ENCODE measurements around the gene FLT1.
A peak's percentile ranks its signal among the peaks of the same experiment; 100 is the strongest.

Gene FLT1

DNA sequence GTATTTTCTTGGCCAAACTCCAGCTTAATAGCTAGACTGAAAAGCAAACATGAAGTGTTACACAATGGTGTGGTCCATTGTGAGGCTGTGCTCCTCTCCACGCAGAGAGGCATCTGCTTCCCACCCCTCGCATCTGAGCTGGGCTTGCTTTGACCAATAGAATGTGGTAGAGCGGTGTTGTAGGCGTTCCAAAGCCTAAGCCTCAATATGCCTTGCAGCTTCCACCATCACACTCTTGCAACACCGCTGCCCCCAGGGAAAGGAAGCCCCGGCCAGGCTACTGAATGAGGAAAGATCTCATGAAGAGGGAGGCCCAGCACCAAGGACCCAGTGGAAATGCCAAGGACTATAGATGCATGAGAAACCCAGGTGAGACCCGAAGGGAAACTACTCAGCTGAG, 9.4 kb downstream of the FLT1 start (continued):
- TF ChIP-seq, protein P1, sequence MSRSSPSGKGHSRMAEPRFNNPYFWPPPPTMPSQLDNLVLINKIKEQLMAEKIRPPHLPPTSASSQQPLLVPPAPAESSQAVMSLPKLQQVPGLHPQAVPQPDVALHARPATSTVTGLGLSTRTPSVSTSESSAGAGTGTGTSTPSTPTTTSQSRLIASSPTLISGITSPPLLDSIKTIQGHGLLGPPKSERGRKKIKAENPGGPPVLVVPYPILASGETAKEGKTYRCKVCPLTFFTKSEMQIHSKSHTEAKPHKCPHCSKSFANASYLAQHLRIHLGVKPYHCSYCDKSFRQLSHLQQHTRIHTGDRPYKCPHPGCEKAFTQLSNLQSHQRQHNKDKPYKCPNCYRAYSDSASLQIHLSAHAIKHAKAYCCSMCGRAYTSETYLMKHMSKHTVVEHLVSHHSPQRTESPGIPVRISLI (tag by site-specific recombination; IDR thresholded peaks at IDR 0.05): no peak
- no peak for TF ChIP-seq ZNF114 (tag by site-specific recombination; IDR thresholded peaks at IDR 0.05)
- TF ChIP-seq ZNF664 (tag by site-specific recombination; IDR thresholded peaks at IDR 0.05): no peak
- TF ChIP-seq REPIN1 (tag by site-specific recombination; IDR thresholded peaks at IDR 0.05; ENCODE audit: low read depth): no peak

DNA sequence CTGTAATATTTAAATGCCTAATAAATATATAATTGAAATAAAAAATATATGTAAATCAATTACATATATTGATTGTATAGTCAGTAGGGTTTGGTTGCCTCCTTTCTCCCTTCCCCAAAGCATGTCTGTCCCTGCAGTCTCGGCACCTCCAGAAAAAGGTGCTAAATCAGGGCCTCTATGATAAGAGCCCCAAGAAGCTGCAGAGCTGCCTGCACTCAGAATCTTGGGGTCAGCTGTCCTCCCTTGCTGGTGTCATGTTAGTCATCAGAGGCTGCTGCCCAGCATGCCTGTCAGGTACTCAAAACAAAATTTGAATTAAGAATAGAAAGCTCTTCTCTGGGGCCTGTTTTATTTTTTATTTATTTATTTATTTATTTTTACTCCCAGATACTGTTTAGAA, 9.8 kb downstream of the FLT1 start:
- CTCF ChIA-PET: no interaction called here
- H3K36me3 ChIP-seq (ENCODE audit: control insufficient read depth in 2 of 2, insufficient read depth in 1 of 2, low read length in 2 of 2): no peaks in the 10 kb centered on the region
- POLR2A ChIA-PET: no interaction called here
- no peaks in the 10 kb centered on the region for H3K9me3 ChIP-seq (ENCODE audit: control insufficient read depth, insufficient read depth, low read depth, low read length)
- H3K27ac ChIP-seq (ENCODE audit: extremely low read depth, low read depth, low read length): no peak overlapping the region
- no peaks in the 10 kb centered on the region for H3K4me1 ChIP-seq (ENCODE audit: control insufficient read depth, insufficient read depth, low read length)
- H3K4me3 ChIP-seq (ENCODE audit: low read depth, low read length): no peak overlapping the region
- TF ChIP-seq ZNF521 (tag by site-specific recombination; IDR thresholded peaks at IDR 0.05): no peak
- TF ChIP-seq ZNF426 (tag by site-specific recombination; IDR thresholded peaks at IDR 0.05): no peak
- TF ChIP-seq, protein P2, sequence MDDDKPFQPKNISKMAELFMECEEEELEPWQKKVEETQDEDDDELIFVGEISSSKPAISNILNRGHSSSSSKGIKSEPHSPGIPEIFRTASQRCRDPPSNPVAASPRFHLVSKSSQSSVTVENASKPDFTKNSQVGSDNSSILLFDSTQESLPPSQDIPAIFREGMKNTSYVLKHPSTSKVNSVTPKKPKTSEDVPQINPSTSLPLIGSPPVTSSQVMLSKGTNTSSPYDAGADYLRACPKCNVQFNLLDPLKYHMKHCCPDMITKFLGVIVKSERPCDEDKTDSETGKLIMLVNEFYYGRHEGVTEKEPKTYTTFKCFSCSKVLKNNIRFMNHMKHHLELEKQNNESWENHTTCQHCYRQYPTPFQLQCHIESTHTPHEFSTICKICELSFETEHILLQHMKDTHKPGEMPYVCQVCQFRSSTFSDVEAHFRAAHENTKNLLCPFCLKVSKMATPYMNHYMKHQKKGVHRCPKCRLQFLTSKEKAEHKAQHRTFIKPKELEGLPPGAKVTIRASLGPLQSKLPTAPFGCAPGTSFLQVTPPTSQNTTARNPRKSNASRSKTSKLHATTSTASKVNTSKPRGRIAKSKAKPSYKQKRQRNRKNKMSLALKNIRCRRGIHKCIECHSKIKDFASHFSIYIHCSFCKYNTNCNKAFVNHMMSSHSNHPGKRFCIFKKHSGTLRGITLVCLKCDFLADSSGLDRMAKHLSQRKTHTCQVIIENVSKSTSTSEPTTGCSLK (tag by site-specific recombination; IDR thresholded peaks at IDR 0.05): no peak
- TF ChIP-seq ZNF558 (tag by site-specific recombination; IDR thresholded peaks at IDR 0.05): no peak
- no peak for TF ChIP-seq ZNF76 (tag by site-specific recombination; IDR thresholded peaks at IDR 0.05; ENCODE audit: borderline replicate concordance, low read depth)
- TF ChIP-seq BCL11B (tag by site-specific recombination; IDR thresholded peaks at IDR 0.05; ENCODE audit: low read depth): no peak
- TF ChIP-seq ZNF416 (tag by site-specific recombination; IDR thresholded peaks at IDR 0.05): no peak
- no peak for TF ChIP-seq ZNF837 (tag by site-specific recombination; IDR thresholded peaks at IDR 0.05)
- TF ChIP-seq ZBTB48 (tag by site-specific recombination; IDR thresholded peaks at IDR 0.05): no peak
- TF ChIP-seq SP7 (tag by site-specific recombination; IDR thresholded peaks at IDR 0.05): no peak
- no peak for TF ChIP-seq ZNF16 (tag by site-specific recombination; IDR thresholded peaks at IDR 0.05; ENCODE audit: low read depth)
- TF ChIP-seq ZFP69B (tag by site-specific recombination; IDR thresholded peaks at IDR 0.05): no peak
- no peak for TF ChIP-seq ZBTB21 (tag by site-specific recombination; IDR thresholded peaks at IDR 0.05)
- TF ChIP-seq, protein P3, sequence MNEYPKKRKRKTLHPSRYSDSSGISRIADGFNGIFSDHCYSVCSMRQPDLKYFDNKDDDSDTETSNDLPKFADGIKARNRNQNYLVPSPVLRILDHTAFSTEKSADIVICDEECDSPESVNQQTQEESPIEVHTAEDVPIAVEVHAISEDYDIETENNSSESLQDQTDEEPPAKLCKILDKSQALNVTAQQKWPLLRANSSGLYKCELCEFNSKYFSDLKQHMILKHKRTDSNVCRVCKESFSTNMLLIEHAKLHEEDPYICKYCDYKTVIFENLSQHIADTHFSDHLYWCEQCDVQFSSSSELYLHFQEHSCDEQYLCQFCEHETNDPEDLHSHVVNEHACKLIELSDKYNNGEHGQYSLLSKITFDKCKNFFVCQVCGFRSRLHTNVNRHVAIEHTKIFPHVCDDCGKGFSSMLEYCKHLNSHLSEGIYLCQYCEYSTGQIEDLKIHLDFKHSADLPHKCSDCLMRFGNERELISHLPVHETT (tag by site-specific recombination; IDR thresholded peaks at IDR 0.05): no peak

DNA sequence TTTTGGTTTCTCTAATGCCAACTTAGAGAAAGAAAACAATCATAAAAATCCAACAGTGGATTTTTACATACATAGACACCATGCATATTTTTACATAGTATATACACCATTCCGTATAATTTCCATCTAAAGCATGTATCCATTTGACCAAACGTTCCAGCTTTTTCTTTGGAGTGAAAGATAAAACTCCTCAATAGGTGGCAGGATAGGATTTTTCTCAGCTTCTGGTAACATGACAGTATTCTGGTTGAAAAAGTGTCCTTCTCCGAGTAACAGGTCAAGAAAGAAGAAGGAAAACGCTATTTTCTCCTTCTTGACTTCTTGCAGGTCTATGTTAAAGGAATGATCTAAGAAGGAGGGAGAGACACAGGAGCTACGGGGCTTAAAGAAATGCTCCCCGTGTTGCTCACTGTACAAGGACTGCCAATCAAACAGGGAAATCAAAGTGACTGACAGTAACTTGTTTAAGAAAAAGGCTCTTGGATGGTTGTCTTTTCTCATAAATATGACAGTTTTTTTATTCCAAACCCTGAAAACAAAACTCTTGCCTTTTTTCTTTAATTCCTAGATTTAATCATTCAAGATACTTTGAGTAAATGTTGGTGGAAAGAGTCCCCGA, 11.5 kb downstream of the FLT1 start:
- POLR2A ChIA-PET: no interaction called here

More for the DNA sequence above, 11.5 kb downstream of the FLT1 start:
- H3K36me3 ChIP-seq (ENCODE audit: control insufficient read depth in 2 of 2, insufficient read depth in 1 of 2, low read length in 2 of 2): no peaks in the 10 kb centered on the region
- H3K4me1 ChIP-seq (ENCODE audit: control insufficient read depth, insufficient read depth, low read length): no peaks in the 10 kb centered on the region
- H3K9me3 ChIP-seq (ENCODE audit: control insufficient read depth, insufficient read depth, low read depth, low read length): no peaks in the 10 kb centered on the region
- CTCF ChIA-PET: interaction anchor here (0.7 kb wide), 1 partner anchor 153 kb away, joined by 3 read pairs; no protein-coding TSS in a partner anchor
- H3K27ac ChIP-seq (ENCODE audit: extremely low read depth, low read depth, low read length): no peak overlapping the region
- no peak overlapping the region for H3K4me3 ChIP-seq (ENCODE audit: low read depth, low read length)
- TF ChIP-seq ZFHX2 (tag by site-specific recombination; conservative IDR thresholded peaks at IDR 0.05) (no peak), ZNF654 (tag by site-specific recombination; IDR thresholded peaks at IDR 0.05; ENCODE audit: low read depth) (peak; percentile 35), SCRT2 (tag by site-specific recombination; IDR thresholded peaks at IDR 0.05) (no peak), ZNF837 (tag by site-specific recombination; IDR thresholded peaks at IDR 0.05) (no peak)
